Measurements from ENCODE around the gene OR52I2. TPM values are rescaled to one million over a fixed set of nuclear protein-coding genes. Genes with fewer than 3 reads are reported as not detected.

The OR52I2 gene
- polyA plus RNA-seq, 1 donor from 2014 or later: not detected

GRCh38 chr11:4580124-4580523 is 1.4 kb upstream of the OR52I2 start:
- H3K27me3 ChIP-seq (ENCODE audit: insufficient read depth, low read depth, low read length): no peaks in the 10 kb centered on the region
- no peaks in the 10 kb centered on the region for H4K20me1 ChIP-seq (ENCODE audit: insufficient read depth)
- no peak overlapping the region for H2AFZ ChIP-seq (ENCODE audit: low read depth, low read length)
- H3K79me2 ChIP-seq (replicated peaks; ENCODE audit: insufficient read depth, low read length): no peaks in the 10 kb centered on the region
- no peak overlapping the region for H3K4me2 ChIP-seq (ENCODE audit: low read length)
- no peak overlapping the region for H3K9ac ChIP-seq (ENCODE audit: low read length)
- H3K36me3 ChIP-seq (ENCODE audit: insufficient read depth, low read length): no peaks in the 10 kb centered on the region
- H3F3A ChIP-seq (ENCODE audit: insufficient read depth, low read length, poor library complexity, severe bottlenecking): no peaks in the 10 kb centered on the region
- H3K27ac ChIP-seq (ENCODE audit: low read length): no peak overlapping the region
- no peak for TF ChIP-seq MXI1 (conservative IDR thresholded peaks at IDR 0.05; ENCODE audit: poor library complexity, severe bottlenecking)
- TF ChIP-seq SMC3 (conservative IDR thresholded peaks at IDR 0.05; ENCODE audit: poor library complexity): no peak
- TF ChIP-seq RAD21 (conservative IDR thresholded peaks at IDR 0.05): no peak
- TF ChIP-seq POLR2AphosphoS5 (IDR thresholded peaks at IDR 0.05): no peak
- no peak for TF ChIP-seq EP300 (conservative IDR thresholded peaks at IDR 0.05; ENCODE audit: poor library complexity, severe bottlenecking)
- TF ChIP-seq REST (IDR thresholded peaks at IDR 0.05; ENCODE audit: borderline replicate concordance): no peak
- TF ChIP-seq EZH2 (IDR thresholded peaks at IDR 0.05; ENCODE audit: borderline replicate concordance, insufficient read depth, low read length, poor library complexity, severe bottlenecking): no peak
- no peak for TF ChIP-seq TAF1 (IDR thresholded peaks at IDR 0.05; ENCODE audit: low read depth)
- TF ChIP-seq CTCF (IDR thresholded peaks at IDR 0.05; ENCODE audit: poor library complexity, severe bottlenecking): no peak
- H3K4me3 ChIP-seq (ENCODE audit: low read length): no peak overlapping the region
- H3K9me3 ChIP-seq (ENCODE audit: low read length): no peaks in the 10 kb centered on the region
- H3K9me2 ChIP-seq (ENCODE audit: insufficient read depth, low read length): no peaks in the 10 kb centered on the region

GRCh38 chr11:4589017-4589416 is 7.5 kb downstream of the OR52I2 start:
- no peaks in the 10 kb centered on the region for H3K36me3 ChIP-seq (ENCODE audit: insufficient read depth, low read length)
- no peaks in the 10 kb centered on the region for H3K79me2 ChIP-seq (replicated peaks; ENCODE audit: insufficient read depth, low read length)
- no peak for TF ChIP-seq RAD21 (conservative IDR thresholded peaks at IDR 0.05)
- TF ChIP-seq POLR2AphosphoS5 (IDR thresholded peaks at IDR 0.05): no peak
- TF ChIP-seq TAF1 (IDR thresholded peaks at IDR 0.05; ENCODE audit: low read depth): no peak
- no peak for TF ChIP-seq REST (IDR thresholded peaks at IDR 0.05; ENCODE audit: borderline replicate concordance)
- no peak for TF ChIP-seq SMC3 (conservative IDR thresholded peaks at IDR 0.05; ENCODE audit: poor library complexity)
- TF ChIP-seq EZH2 (IDR thresholded peaks at IDR 0.05; ENCODE audit: borderline replicate concordance, insufficient read depth, low read length, poor library complexity, severe bottlenecking): no peak
- no peak for TF ChIP-seq MXI1 (conservative IDR thresholded peaks at IDR 0.05; ENCODE audit: poor library complexity, severe bottlenecking)
- TF ChIP-seq CTCF (IDR thresholded peaks at IDR 0.05; ENCODE audit: poor library complexity, severe bottlenecking): no peak
- no peak for TF ChIP-seq EP300 (conservative IDR thresholded peaks at IDR 0.05; ENCODE audit: poor library complexity, severe bottlenecking)
- no peak overlapping the region for H3K27ac ChIP-seq (ENCODE audit: low read length)
- H3K9me2 ChIP-seq (ENCODE audit: insufficient read depth, low read length): no peaks in the 10 kb centered on the region
- no peaks in the 10 kb centered on the region for H3K9me3 ChIP-seq (ENCODE audit: low read length)
- no peak overlapping the region for H3K4me2 ChIP-seq (ENCODE audit: low read length)
- H4K20me1 ChIP-seq (ENCODE audit: insufficient read depth): no peaks in the 10 kb centered on the region
- H3K27me3 ChIP-seq (ENCODE audit: insufficient read depth, low read depth, low read length): no peaks in the 10 kb centered on the region
- H3F3A ChIP-seq (ENCODE audit: insufficient read depth, low read length, poor library complexity, severe bottlenecking): no peaks in the 10 kb centered on the region
- no peak overlapping the region for H3K9ac ChIP-seq (ENCODE audit: low read length)
- no peak overlapping the region for H2AFZ ChIP-seq (ENCODE audit: low read depth, low read length)
- H3K4me3 ChIP-seq (ENCODE audit: low read length): no peak overlapping the region

Measured in neural cell (in vitro differentiated cells).